ENCODE data around the gene PAX2. TPM values are rescaled to one million over a fixed set of nuclear protein-coding genes. Genes with fewer than 3 reads are reported as not detected.

Gene PAX2
- total RNA-seq, 1 experiment from 2014 or later: not detected

DNA sequence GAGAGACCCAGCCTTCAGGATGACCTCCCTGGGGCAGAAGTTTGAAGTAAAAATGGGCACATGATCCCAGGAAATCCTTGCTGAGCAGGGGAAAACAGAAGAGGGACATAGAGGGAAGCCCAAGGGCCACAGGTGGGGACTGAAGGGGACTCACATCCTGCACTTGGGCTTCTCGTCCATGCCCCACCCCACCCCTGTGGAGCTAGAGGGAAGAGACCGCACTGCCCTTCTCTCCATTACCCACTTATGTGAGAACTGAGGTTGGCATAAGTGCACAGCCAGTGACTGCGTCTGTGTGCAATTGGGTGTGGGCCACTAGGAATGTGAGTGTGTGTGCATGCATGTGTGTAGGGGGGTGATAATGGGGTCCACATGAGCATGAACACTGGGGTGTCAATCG, 124.0 kb downstream of the PAX2 start:
- Histone ChIP-seq H3K9me3 (ENCODE audit: control insufficient read depth, low read depth, low read length) (no peaks in the 10 kb centered on the region), H3K27me3 (ENCODE audit: insufficient read depth, low read length) (peaks cover 7% of the 10 kb centered on the region; the same call in 1 of the 2 replicates), H3K4ac (ENCODE audit: low read depth, low read length) (no peak overlapping the region), H2AK5ac (ENCODE audit: insufficient read length, low read length) (no peak overlapping the region), H3K4me1 (ENCODE audit: insufficient read depth, low read length) (no peaks in the 10 kb centered on the region), H3K9ac (ENCODE audit: extremely low read depth, insufficient read length, low read length) (no peak overlapping the region), H4K91ac (ENCODE audit: insufficient read length, low read depth, low read length) (no peak overlapping the region), H4K8ac (replicated peaks; ENCODE audit: insufficient read length, low read depth, low read length) (no peak overlapping the region), H4K20me1 (ENCODE audit: control insufficient read depth, insufficient read depth, insufficient read length) (no peaks in the 10 kb centered on the region), H2BK120ac (ENCODE audit: low read depth, low read length, poor library complexity, severe bottlenecking) (no peak overlapping the region), H3K23me2 (ENCODE audit: insufficient read length, low read depth, low read length, poor library complexity, severe bottlenecking) (no peaks in the 10 kb centered on the region), H3K79me1 (ENCODE audit: insufficient read depth, low read depth, low read length, poor library complexity, severe bottlenecking) (no peaks in the 10 kb centered on the region), H3T11ph (ENCODE audit: low read length) (no peak overlapping the region), H3K27ac (ENCODE audit: insufficient read length, low read depth, low read length) (no peak overlapping the region), H3K14ac (ENCODE audit: insufficient read depth, low read length) (no peak overlapping the region), H3K56ac (ENCODE audit: insufficient read length, low read depth, low read length) (no peak overlapping the region), H3K23ac (ENCODE audit: insufficient read length, low read depth, low read length) (no peak overlapping the region), H2BK12ac (ENCODE audit: insufficient read length, low read depth, low read length) (no peak overlapping the region), H2BK5ac (ENCODE audit: insufficient read length, low read length) (no peak overlapping the region), H3K18ac (ENCODE audit: insufficient read length, low read depth, low read length) (no peak overlapping the region), H2BK20ac (ENCODE audit: low read depth, low read length, poor library complexity, severe bottlenecking) (no peak overlapping the region), H2BK15ac (ENCODE audit: low read depth, low read length) (no peak overlapping the region), H3K4me2 (ENCODE audit: insufficient read depth, insufficient read length, low read length) (no peak overlapping the region), H3K79me2 (ENCODE audit: insufficient read depth, low read length) (no peaks in the 10 kb centered on the region), H4K5ac (ENCODE audit: insufficient read length, low read depth, low read length) (no peak overlapping the region), H2AFZ (ENCODE audit: low read length) (no peak overlapping the region)
- Mint-ChIP-seq H3K4me1 (peaks cover 15 to 40% of the 10 kb centered on the region in 2 experiments), H3K4me3 (no peak overlapping the region), H3K36me3 (ENCODE audit: insufficient read depth in 1 of 3, low read depth in 3 of 3) (no peaks in the 10 kb centered on the region), H3K27me3 (ENCODE audit: low read depth) (peaks cover 88% of the 10 kb centered on the region), H3K9me3 (no peaks in the 10 kb centered on the region; a peak in 1 of 5 replicates), H3K27ac (no peak overlapping the region)
- DNase-seq: no peak
- no CpG with 5 or more reads among the region's 4 CpGs for WGBS (ENCODE audit: extremely low coverage, insufficient read length, low lambda C conversion rate)
- TF ChIP-seq, protein P1, sequence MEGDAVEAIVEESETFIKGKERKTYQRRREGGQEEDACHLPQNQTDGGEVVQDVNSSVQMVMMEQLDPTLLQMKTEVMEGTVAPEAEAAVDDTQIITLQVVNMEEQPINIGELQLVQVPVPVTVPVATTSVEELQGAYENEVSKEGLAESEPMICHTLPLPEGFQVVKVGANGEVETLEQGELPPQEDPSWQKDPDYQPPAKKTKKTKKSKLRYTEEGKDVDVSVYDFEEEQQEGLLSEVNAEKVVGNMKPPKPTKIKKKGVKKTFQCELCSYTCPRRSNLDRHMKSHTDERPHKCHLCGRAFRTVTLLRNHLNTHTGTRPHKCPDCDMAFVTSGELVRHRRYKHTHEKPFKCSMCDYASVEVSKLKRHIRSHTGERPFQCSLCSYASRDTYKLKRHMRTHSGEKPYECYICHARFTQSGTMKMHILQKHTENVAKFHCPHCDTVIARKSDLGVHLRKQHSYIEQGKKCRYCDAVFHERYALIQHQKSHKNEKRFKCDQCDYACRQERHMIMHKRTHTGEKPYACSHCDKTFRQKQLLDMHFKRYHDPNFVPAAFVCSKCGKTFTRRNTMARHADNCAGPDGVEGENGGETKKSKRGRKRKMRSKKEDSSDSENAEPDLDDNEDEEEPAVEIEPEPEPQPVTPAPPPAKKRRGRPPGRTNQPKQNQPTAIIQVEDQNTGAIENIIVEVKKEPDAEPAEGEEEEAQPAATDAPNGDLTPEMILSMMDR (conservative IDR thresholded peaks at IDR 0.05): no peak
